Osteoblast (primary cell): Measurements from ENCODE around the gene GOLM1. TPM values are rescaled to one million over a fixed set of nuclear protein-coding genes. Genes with fewer than 3 reads are reported as not detected.

ENCODE experiments used
- DNase-seq: peaks from one replicate; pipeline ENCODE4 v3.0.0; 2011; ENCODE audit warnings: low spot score, mixed read lengths; ENCODE audit not compliant: insufficient read length; ENCODE audit errors: missing footprints
- H2AFZ ChIP-seq: 2 replicates; pipeline ENCODE4 v1.6.0; 2011; ENCODE audit warnings: mild to moderate bottlenecking, low read length
- H3K27ac ChIP-seq: 2 replicates; pipeline ENCODE4 v1.5.1; 2011; ENCODE audit warnings: mild to moderate bottlenecking, low read depth, low read length, moderate library complexity
- H3K27me3 ChIP-seq: 2 replicates; pipeline ENCODE4 v1.6.0; 2012; ENCODE audit warnings: mild to moderate bottlenecking, control low read depth, inconsistent platforms, low read length, moderate library complexity; ENCODE audit not compliant: insufficient read depth
- H3K36me3 ChIP-seq: 2 replicates; pipeline ENCODE4 v1.5.1; 2011; ENCODE audit warnings: mild to moderate bottlenecking, low read length, control low read depth, moderate library complexity; ENCODE audit not compliant: insufficient read depth
- H3K4me1 ChIP-seq: 2 replicates; pipeline ENCODE4 v1.5.1; 2011; ENCODE audit warnings: mild to moderate bottlenecking, low read length, control low read depth, moderate library complexity; ENCODE audit not compliant: insufficient read depth
- H3K4me2 ChIP-seq: 2 replicates; pipeline ENCODE4 v1.6.0; 2011; ENCODE audit warnings: mild to moderate bottlenecking, low read length; ENCODE audit not compliant: insufficient read depth
- H3K4me3 ChIP-seq: fragments of 200-600 bp; sonication (generic); 3 replicates; pipeline ENCODE4 v1.5.1; 2012; ENCODE audit warnings: mild to moderate bottlenecking, low read length, inconsistent platforms; ENCODE audit not compliant: insufficient read depth
- H3K79me2 ChIP-seq: 2 replicates; pipeline ENCODE4 v1.6.0; 2012; ENCODE audit warnings: mild to moderate bottlenecking, low read length, control low read depth, inconsistent platforms; ENCODE audit not compliant: insufficient read depth
- H3K9me3 ChIP-seq: 2 replicates; pipeline ENCODE4 v1.5.1; 2011; ENCODE audit warnings: low read depth, low read length, control low read depth
- H4K20me1 ChIP-seq: 2 replicates; pipeline ENCODE4 v1.6.0; 2012; ENCODE audit warnings: mild to moderate bottlenecking, low read length, control low read depth; ENCODE audit not compliant: insufficient read depth
- CTCF ChIP-seq: IDR thresholded peaks from 2 replicates; pipeline ENCODE4 v1.5.1; 2011; ENCODE audit warnings: mild to moderate bottlenecking, low read depth, low read length, moderate library complexity; ENCODE audit errors: extremely low read depth
- total RNA-seq: library from RNA; depleted of rRNA; stranded (reverse); fragments of >200 nt; gene quantifications from 2 replicates; pipeline ENCODE4 v1.2.3, GENCODE V29; 2012

The GOLM1 gene
- total RNA-seq, 1 donor, result 85.0 TPM

DNA sequence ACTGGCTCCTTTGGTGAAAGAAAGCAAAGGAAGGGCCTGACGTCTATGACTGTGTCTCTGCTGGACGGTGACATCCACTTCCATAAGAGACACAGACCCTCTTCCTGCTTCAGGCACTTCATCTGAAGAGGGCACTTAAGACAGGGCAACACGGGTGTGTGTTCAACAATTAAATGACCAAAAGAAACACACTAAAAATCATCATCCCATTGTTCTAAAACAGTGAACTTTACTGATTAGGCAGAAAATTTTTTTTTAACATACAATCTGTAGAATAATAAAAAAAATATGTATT is 58.5 kb downstream of the GOLM1 start:
- H3K4me1 ChIP-seq, result peaks cover 27% of the 10 kb centered on the region
- H3K4me3 ChIP-seq, result no peak overlapping the region
- no peaks in the 10 kb centered on the region for H3K79me2 ChIP-seq
- no peaks in the 10 kb centered on the region for H4K20me1 ChIP-seq
- no peaks in the 10 kb centered on the region for H3K36me3 ChIP-seq
- no peak overlapping the region for H2AFZ ChIP-seq
- peak overlapping the region; percentile 78 for H3K4me2 ChIP-seq
- H3K27ac ChIP-seq, result peak overlapping the region; percentile 39
- no peak for TF ChIP-seq CTCF
- no peaks in the 10 kb centered on the region for H3K9me3 ChIP-seq
- no peak for DNase-seq
- no peaks in the 10 kb centered on the region for H3K27me3 ChIP-seq

- Histone ChIP-seq H3K4me2 (peak overlapping the region; percentile 34), H3K27ac (peak overlapping the region; percentile 66), H3K4me3 (no peak overlapping the region), H3K4me1 (peaks cover 27% of the 10 kb centered on the region), H4K20me1 (no peaks in the 10 kb centered on the region), H2AFZ (no peak overlapping the region), H3K9me3 (no peaks in the 10 kb centered on the region), H3K27me3 (no peaks in the 10 kb centered on the region), H3K79me2 (no peaks in the 10 kb centered on the region), H3K36me3 (no peaks in the 10 kb centered on the region)
- TF ChIP-seq CTCF, result no peak
- no peak for DNase-seq
Observed at GRCh38 chr9:86039991-86040860, 59.1 kb downstream of the GOLM1 start.

GRCh38 chr9:86036555-86036954 is 62.8 kb downstream of the GOLM1 start:
- Histone ChIP-seq H3K27ac (no peak overlapping the region), H3K9me3 (no peaks in the 10 kb centered on the region)
- DNase-seq, result no peak

More at GRCh38 chr9:86036555-86036954, 62.8 kb downstream of the GOLM1 start:
- no peaks in the 10 kb centered on the region for H4K20me1 ChIP-seq
- H3K4me2 ChIP-seq, result no peak overlapping the region
- no peak overlapping the region for H2AFZ ChIP-seq
- peaks cover 27% of the 10 kb centered on the region for H3K4me1 ChIP-seq
- peaks cover 7% of the 10 kb centered on the region for H3K36me3 ChIP-seq
- no peak overlapping the region for H3K4me3 ChIP-seq
- no peak for TF ChIP-seq CTCF
- no peaks in the 10 kb centered on the region for H3K79me2 ChIP-seq
- no peaks in the 10 kb centered on the region for H3K27me3 ChIP-seq
